ENCODE results near the gene ADD1. TPM values are rescaled to one million over a fixed set of nuclear protein-coding genes. Genes with fewer than 3 reads are reported as not detected.

ADD1 gene
- polyA plus RNA-seq, 3 donors, result 254 to 268 (median 264) TPM

DNA sequence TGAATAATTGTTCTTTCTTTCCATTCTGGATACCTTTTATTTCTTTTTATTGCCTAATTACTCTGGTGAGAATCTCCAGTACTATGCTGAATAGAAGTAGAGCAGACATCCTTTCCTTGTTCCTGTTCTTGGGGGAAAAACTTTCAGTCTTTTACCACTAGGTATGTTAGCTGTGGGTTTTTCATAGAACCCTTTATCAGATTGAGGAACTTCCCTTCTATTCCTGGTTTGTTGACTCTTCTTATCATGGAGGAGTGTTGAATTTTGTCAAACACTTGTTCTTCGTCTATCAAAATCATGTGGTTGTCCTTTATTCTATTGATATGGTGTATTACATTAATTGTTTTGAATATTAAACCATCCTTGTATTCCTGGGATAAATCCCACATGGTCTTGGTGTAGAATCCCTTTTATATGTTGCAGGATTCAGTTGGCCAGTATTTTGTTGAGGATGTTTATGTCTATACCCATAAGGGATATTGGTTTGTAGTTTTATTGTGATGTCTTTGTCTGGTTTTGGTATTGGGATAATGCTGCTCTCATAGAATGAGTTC, 27.2 kb upstream of the ADD1 start:
- DNase-seq (ENCODE audit: extremely low read depth in 1 of 11, low read depth in 9 of 11, low spot score in 4 of 11), result no peak

DNA sequence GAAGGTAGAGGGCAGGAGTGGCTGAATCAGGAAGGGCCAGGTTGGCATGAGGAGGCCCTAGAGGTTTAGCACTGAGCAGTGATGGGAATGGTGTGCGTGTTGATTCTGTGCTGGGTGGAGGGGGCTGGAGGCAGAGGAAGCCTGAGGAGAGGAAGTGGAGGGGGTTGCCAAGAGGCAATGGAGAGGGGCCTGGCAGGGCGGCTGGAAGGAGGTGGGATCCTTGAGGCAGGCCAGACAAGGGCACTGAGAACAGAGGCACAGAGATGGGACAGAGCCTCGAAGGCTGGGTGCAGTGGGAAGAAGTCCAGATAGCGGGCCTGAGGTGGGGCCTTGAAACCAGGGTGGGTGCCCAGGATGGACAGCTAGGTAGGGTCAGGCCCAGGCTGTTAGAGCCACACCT, 26.5 kb upstream of the ADD1 start:
- no peak for DNase-seq (ENCODE audit: extremely low read depth in 1 of 11, low read depth in 9 of 11, low spot score in 4 of 11)

DNA sequence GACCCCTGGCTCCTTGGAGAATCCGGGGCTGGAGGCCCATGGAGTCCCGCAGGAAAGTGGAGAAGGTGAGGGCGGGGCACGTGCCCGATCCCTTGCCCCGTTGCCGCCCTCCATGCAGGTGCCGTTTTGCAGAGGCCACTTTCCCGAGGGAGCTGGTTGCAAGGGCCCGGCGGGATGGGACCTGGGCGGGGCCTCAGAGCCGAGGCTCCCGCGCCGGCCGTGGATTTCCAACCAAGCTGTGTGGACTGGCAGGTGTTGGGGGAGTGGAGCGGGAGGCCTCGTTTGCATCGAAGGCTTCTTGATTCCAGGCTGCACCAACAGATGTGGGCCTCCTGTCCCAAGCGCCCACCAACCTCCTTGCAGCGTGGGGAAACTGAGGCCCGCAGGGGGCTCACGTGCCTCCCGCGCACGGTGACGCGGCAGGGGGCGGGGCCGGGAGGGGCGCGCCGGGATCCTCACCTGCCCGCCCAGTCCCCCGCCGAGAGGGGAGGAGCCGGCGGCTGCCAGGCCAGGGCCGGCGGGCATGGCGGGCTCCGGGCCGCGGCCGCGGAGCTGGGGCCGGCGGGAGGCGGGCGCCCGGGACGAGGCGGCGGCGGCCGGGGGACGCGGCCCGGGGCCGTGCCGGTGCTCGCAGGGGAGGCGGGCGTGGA, 25.8 kb upstream of the ADD1 start:
- DNase-seq (ENCODE audit: extremely low read depth in 1 of 11, low read depth in 9 of 11, low spot score in 4 of 11), result no peak

DNA sequence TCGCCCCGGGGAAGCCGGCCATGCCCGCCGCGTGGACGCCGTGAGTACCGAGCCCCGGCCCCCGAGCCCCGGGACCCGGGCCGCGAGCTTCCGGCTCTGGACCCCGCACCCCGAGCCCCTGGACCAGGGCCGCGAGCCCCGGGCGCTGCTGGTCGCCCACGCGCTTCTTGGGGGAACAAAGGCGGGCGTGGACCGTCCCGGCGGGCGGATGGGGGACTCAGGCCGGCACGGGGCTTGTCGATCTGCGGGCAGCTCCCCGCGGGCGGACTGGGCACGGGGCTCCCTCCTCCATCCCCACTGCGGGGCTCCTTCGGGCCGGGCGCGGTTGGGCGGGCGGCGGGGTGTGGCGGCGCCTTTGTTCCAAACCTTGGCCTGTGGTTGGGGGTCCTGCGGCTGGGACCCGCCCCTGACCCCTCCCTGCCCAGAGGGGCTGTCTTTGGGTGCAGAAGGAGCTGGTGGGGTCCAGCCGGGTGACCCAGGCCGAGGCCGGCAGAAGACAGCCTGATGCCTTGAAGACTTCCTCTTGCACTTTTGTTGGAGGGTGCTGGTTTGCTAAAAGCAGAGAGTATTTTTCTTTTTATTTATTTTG, 25.2 kb upstream of the ADD1 start:
- no peak for DNase-seq (ENCODE audit: extremely low read depth in 1 of 11, low read depth in 9 of 11, low spot score in 4 of 11)

DNA sequence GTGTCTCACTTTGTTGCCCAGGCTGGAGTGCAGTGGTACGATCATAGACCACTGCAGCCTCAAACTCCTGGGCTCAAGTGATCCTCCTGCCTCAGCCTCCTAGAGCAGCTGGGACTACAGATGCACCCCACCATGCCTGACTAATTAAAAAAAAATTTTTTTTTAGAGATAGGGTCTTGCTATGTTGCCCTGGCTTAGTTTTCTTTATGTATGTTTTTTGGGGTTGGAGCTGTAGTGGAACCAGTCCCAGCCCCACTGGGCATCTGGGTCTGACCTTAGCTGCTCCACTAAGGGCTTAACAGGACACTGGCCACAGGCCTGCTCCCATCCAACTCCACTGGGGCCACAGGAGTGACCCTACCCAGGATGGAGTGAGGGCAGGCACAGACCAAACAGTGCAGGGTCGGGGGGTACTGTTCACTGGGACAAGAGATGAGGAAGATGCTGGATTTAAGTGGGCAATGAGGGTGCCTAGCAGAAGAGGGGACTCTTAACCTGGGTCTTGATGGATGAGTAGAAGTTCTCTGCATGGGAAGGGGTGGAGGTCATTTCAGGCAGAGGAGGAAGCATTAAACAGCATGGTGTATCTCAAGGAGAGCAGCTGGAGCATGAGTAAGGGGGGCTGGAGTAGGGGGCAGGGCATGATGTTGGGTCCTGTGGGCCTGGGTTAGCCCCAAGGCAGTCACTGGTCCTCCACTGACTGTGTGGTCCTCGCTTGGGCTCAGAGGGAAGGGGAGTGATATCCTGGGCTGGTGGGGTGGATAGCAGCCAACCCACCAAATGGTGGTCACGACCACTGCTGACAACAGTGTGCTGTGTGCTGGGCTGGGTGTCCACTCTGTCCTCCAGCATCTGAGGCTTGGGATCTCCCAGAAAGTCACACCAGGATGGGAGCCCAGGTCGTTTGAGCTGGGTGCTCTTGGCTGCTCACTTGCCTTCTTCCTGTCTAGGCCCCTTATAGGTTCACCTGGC, 24.1 kb upstream of the ADD1 start:
- no peak for DNase-seq (ENCODE audit: extremely low read depth in 1 of 11, low read depth in 9 of 11, low spot score in 4 of 11)

DNA sequence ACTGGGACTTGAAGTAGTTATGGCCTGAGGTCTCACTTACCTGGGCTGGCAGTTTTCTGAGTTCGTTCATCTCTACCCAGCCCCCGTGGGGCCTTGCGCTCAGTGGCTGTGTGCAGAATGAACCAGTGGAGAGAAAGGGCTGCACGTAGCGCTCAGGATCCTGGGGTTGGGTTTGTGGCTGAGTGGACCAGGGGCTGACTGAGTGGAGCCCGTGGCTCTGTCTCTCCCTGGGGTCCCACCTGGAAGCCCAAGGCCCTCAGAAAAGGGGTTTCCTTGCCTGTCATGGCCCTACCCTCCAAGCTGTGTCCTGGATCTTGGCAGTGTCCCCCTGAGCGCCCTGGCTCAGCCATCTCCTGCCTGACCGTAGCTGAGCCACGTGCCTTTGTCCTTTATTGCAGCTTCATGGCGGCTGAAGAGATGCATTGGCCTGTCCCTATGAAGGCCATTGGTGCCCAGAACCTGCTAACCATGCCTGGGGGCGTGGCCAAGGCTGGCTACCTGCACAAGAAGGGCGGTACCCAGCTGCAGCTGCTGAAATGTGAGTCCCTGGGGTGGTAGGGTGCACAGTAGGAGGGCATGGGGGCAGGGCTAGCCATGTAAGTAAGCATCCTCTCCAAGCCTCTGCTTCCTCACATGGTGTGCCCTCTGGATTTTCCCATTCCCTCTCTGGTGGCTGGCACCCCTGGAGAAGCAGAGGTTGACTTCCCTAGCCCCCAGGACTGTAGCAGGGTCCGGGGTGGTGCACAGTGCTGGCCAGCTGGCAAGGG, 23.2 kb upstream of the ADD1 start:
- DNase-seq (ENCODE audit: extremely low read depth in 1 of 11, low read depth in 9 of 11, low spot score in 4 of 11), result no peak

DNA sequence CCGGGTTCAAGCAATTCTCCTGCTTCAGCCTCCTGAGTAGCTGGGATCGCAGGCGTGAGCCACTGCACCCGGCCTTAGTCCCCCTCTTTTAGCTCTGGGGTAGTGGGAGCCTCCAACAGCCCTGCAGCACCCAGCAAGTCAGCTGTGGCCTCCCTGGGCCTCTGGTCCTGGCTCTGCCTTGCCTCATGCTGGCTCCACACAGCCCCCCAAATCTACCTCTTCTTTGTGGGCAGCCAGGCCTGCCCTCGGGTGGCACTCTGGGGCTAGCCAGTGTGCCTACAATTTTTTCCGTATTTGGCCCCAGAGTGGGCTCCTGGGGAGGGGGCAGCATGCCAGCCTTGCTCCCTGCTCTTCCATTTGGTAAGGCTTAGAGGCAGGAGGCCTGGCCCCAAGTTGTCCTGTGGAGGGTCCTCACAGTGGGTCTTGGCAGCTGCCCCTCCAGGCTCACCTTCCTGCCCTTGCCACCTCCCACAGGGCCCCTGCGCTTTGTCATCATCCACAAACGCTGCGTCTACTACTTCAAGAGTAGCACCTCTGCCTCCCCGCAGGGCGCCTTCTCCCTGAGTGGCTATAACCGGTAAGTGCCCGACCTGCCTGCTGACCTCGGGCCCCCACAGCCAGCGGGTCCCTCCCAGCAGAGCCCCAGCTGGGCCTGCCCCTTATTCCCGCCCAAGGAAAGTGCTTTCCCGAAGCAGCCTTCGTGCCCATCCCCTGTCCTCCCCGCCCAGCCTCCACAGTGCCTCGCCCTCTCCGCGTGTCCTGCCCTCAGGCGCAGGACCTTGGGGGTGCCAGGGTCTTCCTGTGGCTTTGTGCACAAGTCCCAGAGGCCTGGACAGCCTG, 21.0 kb upstream of the ADD1 start:
- no peak for DNase-seq (ENCODE audit: extremely low read depth in 1 of 11, low read depth in 9 of 11, low spot score in 4 of 11)

DNA sequence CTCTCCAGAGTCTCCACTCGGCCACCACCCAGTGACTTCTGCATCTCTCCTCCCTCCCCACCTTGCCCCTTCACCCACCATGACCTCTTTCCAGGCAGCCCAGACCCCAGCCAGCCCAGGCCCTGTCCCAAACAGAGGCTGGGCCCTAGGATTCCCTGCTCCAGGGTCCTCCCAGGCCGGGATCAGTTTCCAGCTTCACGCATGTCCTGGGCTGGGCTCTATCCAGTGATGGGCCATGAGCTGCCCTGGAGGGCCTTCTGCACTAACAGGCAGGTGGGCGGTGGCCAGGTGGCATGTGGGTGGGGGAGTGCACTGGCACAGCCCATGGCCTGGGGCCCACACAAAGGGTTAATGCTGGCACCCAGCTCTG, 20.4 kb upstream of the ADD1 start:
- DNase-seq (ENCODE audit: extremely low read depth in 1 of 11, low read depth in 9 of 11, low spot score in 4 of 11), result no peak

DNA sequence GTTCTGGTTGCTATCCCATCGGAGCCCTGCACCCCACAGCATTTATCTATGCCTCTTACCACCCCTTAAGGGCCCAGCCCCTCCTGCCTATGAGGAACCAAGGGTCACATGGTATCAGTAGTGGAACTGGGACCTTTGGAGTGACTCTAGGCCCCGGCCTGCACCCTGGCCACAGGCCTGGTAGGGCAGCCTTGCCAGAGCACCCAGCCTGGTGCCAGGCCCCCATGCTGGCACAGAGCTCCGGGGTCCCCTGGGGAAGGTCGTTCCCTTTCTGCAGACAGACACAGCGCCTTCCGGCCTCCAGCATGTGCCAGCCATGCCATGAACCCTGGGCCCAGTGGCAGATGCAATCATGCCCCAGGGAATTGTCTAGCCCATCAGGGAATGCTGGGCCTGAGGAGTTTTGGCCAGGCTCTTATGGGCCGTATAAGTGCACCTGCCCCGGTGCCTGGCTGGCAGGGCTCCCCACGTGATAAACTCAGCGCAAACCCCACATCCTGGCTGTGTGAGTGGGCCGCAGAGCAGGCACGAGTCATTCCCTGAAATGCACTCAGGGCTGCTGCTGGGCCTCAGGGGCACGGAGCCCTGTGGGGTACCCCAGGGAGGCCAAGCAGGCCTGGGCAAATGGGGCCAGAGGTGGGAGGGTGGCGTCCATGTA, 19.8 kb upstream of the ADD1 start:
- no peak for DNase-seq (ENCODE audit: extremely low read depth in 1 of 11, low read depth in 9 of 11, low spot score in 4 of 11)

DNA sequence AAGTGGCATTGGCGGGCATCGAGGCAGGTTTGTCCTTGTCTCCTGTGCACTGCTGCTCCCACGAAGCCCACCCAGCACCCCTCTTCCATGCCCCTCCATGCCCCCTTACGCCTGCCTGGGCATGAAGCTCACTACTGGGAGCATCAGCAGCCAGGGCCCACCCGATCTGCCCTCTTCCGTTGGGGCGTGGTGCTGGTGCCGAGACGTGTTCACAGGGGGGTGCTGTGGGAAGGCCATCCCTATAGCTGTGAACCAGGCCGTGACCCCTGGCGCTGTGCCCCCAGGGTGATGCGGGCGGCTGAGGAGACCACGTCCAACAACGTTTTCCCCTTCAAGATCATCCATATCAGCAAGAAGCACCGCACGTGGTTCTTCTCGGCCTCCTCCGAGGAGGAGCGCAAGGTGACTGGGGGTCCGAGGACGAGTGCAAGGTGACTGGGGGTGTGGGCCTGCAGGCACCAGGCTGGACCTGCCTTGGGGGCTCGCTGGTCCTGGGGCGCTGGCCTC, 19.3 kb upstream of the ADD1 start:
- DNase-seq (ENCODE audit: extremely low read depth in 1 of 11, low read depth in 9 of 11, low spot score in 4 of 11), result no peak

DNA sequence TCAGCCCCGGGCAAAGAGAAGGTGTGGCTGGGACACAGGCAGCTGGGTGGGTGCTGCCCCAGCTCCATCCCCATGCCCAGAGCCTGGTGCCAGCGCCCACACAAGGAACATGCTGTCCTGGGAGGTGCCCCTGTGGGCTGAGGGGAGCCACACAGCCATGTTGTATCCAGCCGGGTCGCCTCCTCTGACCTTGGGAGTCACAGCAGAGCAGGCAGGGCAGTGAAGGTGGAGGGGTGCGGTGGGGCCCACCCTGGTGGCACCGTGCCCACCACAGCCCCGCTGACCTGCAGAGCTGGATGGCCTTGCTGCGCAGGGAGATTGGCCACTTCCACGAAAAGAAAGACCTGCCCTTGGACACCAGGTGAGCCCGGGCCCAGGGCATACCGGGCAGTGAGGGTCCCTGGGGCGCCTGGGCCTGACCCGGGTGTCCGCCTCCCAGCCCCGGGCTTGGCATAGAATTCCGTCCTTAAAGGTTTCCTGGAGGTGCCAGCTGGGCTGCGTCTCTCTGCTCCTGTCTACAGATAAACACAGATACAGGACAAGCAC, 18.7 kb upstream of the ADD1 start:
- DNase-seq (ENCODE audit: extremely low read depth in 1 of 11, low read depth in 9 of 11, low spot score in 4 of 11), result no peak

DNA sequence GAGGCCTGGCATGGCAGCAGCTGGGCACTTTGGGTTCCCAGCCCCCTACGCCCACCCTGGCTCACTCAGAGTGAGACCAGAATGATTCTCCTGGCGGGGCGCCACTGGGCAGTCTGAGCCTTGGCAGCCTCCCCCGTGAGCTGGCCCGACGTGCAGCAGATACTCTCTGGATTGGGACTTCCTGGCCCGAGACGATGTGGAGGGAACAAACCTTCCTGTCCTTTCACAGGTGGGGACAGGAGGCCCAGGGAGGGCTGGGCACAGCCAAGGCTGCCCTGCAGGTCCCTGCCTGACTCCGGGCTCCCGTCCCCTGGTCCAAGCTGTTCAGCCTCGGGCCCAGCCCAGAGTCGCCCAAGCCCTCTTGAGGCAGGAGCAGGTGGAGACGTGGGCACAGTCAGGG, 17.9 kb upstream of the ADD1 start:
- DNase-seq (ENCODE audit: extremely low read depth in 1 of 11, low read depth in 9 of 11, low spot score in 4 of 11), result no peak

DNA sequence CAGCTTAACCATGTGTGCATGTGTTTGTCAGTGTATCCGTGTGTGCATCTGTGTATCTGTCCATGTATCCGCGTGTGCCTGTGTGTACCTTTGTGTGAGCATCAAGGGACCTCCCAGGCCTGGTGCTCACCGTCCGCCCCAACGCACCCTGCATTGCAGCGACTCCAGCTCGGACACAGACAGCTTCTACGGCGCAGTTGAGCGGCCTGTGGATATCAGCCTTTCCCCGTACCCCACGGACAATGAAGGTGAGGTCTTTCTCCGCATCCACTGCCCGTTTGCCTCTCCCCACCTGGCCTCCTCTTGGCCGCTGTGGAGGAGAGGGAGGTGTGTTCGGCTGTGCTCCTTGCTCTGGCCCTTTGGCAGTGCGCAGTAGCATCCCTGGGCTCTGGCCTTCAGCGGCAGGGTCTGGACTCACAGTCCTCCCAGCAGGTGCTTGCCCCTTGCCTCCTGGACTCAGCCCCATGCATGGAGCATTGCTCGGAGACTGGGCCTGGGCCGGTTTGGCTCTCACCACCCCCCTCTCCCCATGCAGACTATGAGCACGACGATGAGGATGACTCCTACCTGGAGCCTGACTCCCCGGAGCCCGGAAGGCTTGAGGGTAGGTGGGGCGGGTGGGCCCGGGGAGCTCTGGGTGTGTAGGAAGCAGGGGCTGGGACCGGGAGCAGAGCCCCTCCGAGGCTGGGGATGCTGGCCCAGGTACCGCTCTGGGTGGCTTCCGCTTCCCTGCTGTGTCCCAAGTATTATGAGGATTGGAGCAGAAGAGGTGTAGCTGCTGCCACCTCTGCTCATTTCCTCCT, 16.4 kb upstream of the ADD1 start:
- no peak for DNase-seq (ENCODE audit: extremely low read depth in 1 of 11, low read depth in 9 of 11, low spot score in 4 of 11)

DNA sequence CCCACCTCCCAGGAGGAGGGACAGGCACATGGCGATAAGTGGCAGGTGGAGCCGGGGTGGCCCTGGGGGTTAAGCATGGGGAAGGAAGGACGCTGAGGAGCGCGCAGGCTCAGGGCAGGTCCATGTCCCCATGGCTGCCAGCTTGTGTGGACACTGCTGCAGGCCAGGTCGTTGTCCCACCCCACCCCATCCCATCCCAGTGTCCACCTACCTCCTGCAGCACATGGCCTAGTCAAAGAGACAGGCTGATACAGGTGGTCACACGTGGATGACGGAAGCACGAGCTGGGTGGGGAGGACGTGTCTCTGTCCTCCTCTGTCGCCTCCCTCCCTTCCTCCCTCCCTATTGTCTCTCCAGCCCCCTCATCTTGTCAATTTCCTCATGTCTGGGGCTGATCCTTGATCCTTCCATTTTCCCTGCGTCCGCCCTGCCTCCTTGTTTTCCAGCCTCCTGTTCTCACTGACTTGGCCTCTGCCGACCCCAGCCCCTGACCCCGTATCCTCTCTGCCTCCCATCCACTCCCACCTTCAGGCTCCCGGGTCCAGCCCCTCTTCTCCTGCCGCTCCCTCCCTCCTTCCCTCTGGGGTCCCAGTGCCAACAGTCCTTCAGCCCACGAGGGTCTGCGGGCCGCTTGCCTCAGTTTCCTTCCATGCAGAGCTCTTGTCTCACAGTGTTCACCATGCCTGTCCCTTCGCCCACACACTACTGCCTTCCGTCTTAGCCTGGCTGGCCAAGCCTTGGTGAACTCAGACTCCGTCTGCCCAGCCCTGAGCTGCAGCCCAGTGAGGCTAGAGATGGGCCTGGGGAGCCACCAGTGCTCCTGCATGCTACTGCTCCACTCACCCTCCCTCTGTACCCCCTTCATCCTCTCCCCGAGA, 15.5 kb upstream of the ADD1 start:
- no peak for DNase-seq (ENCODE audit: extremely low read depth in 1 of 11, low read depth in 9 of 11, low spot score in 4 of 11)

DNA sequence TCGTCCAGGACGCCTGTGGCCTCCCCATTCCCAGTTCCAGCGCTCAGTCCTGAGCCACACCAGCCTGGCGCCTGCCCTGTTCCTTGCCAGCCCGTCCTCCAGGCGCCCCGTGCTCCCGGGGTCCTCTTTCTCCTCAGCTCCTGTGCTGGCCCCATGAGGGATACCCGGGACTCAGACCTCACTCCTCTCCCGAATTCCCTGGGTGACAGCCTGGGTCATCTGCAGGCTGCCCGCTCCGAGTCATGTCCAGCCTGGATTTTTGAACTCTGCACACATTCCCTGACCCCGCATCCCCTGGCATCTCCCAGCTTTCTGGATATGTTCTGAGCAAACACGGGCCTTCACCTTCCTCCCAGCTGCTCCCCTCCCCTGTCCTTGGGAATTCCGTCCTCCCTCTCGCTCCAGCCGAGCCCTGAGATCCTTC, 14.9 kb upstream of the ADD1 start:
- no peak for DNase-seq (ENCODE audit: extremely low read depth in 1 of 11, low read depth in 9 of 11, low spot score in 4 of 11)

All from renal cortex interstitium (tissue), 11 donors.